Thoracic aorta (tissue), 2 donors: Measurements from ENCODE around the gene TFIP11. TPM values are rescaled to one million over a fixed set of nuclear protein-coding genes. Genes with fewer than 3 reads are reported as not detected.

ENCODE experiments used
- ATAC-seq: fragments of 150-250 bp; one replicate; pipeline ENCODE4 v1.8.0; 2017; ENCODE audit warnings: low read depth; ENCODE audit not compliant: insufficient number of reproducible peaks, low FRiP score
- DNase-seq: peaks from one replicate; pipeline ENCODE4 v3.0.0-alpha.2; 2020; ENCODE audit warnings: low spot score
- H3K27ac ChIP-seq, 2 donors: fragments of 200-600 bp; sonication (generic); 1 replicate in 1 of 2; 2 replicates in 1 of 2; pipeline ENCODE4 v1.5.1; 2016; ENCODE audit warnings: mild to moderate bottlenecking in 2 of 2, moderate library complexity in 2 of 2
- H3K27me3 ChIP-seq: fragments of 200-600 bp; sonication (generic); replicated peaks from 2 replicates; pipeline ENCODE4 v1.6.0; 2016; ENCODE audit warnings: mild to moderate bottlenecking; ENCODE audit not compliant: insufficient read depth
- H3K36me3 ChIP-seq: fragments of 200-600 bp; sonication (generic); one replicate; pipeline ENCODE4 v1.5.1; 2016
- H3K4me1 ChIP-seq, 2 donors: fragments of 200-600 bp; sonication (generic); 1 replicate in 1 of 2; 2 replicates in 1 of 2; pipeline versions ENCODE4 v1.5.1 to v1.6.0; 2016; ENCODE audit warnings: low read depth in 2 of 2, mild to moderate bottlenecking in 1 of 2; ENCODE audit not compliant: control insufficient read depth in 1 of 2
- H3K4me3 ChIP-seq: fragments of 200-600 bp; sonication (generic); 2 replicates; pipeline ENCODE4 v1.5.1; 2016; ENCODE audit warnings: mild to moderate bottlenecking
- H3K9me3 ChIP-seq: fragments of 200-600 bp; sonication (generic); 2 replicates; pipeline ENCODE4 v1.5.1; 2016
- CTCF ChIP-seq: fragments of 200-600 bp; sonication (generic); IDR thresholded peaks from one replicate; pipeline ENCODE4 v1.5.1; 2019; ENCODE audit warnings: antibody characterized with exemption
- total RNA-seq, 2 donors: library from RNA; depleted of rRNA; stranded (reverse); fragments of >200 nt; gene quantifications; one replicate each; pipeline versions ENCODE4 v1.1.0 to v1.2.3, GENCODE V29; 2016

The TFIP11 gene
- 10 to 100 TPM; 21.7 to 60.6 TPM for total RNA-seq

GRCh38 chr22:26512149-26512793 is at the start of gene TFIP11:
TSS of gene TFIP11 (minus strand) at chr22:26512473. CDS start at chr22:26510272, 2,201 bp downstream.
- H3K4me1 ChIP-seq: peaks cover 14 to 20% of the 10 kb centered on the region in 2 donors
- H3K27ac ChIP-seq: peak within 1 kb of the TSS; percentile 49 to 63
- no peaks in the 10 kb centered on the region for H3K27me3 ChIP-seq
- ATAC-seq (peak; percentile 75), DNase-seq (peak; percentile 89)
- TF ChIP-seq CTCF: no peak
- peak within 1 kb of the TSS; percentile 75 for H3K4me3 ChIP-seq
- peaks cover 25% of the 10 kb centered on the region for H3K36me3 ChIP-seq
- H3K9me3 ChIP-seq: no peaks in the 10 kb centered on the region

- no peak overlapping the region for H3K4me3 ChIP-seq
- no peak overlapping the region for H3K27ac ChIP-seq
- DNase-seq: no peak
- H3K36me3 ChIP-seq: peaks cover 3% of the 10 kb centered on the region
- TF ChIP-seq CTCF: no peak
- H3K27me3 ChIP-seq: no peaks in the 10 kb centered on the region
- H3K9me3 ChIP-seq: no peaks in the 10 kb centered on the region
- peaks cover 0 to 10% of the 10 kb centered on the region in 2 donors for H3K4me1 ChIP-seq
- ATAC-seq: no peak
Measured at GRCh38 chr22:26561756-26562417, 49.6 kb upstream of the TFIP11 start.

GRCh38 chr22:26559961-26560575 is 47.8 kb upstream of the TFIP11 start:
- H3K27ac ChIP-seq: no peak overlapping the region
- ATAC-seq: no peak
- H3K4me1 ChIP-seq: peaks cover 0 to 10% of the 10 kb centered on the region in 2 donors
- TF ChIP-seq CTCF: no peak
- no peak for DNase-seq
- H3K9me3 ChIP-seq: no peaks in the 10 kb centered on the region
- no peaks in the 10 kb centered on the region for H3K27me3 ChIP-seq
- peaks cover 2% of the 10 kb centered on the region for H3K36me3 ChIP-seq
- no peak overlapping the region for H3K4me3 ChIP-seq

- Histone ChIP-seq H3K4me1 (peaks cover 0 to 10% of the 10 kb centered on the region in 2 donors), H3K4me3 (no peak overlapping the region), H3K36me3 (no peaks in the 10 kb centered on the region), H3K27ac (no peak overlapping the region), H3K27me3 (no peaks in the 10 kb centered on the region), H3K9me3 (no peaks in the 10 kb centered on the region)
- DNase-seq: no peak
- no peak for ATAC-seq
- TF ChIP-seq CTCF: no peak
Measured at GRCh38 chr22:26558248-26558895, 46.1 kb upstream of the TFIP11 start.

- Histone ChIP-seq H3K4me3 (no peak overlapping the region), H3K27me3 (no peaks in the 10 kb centered on the region), H3K36me3 (no peaks in the 10 kb centered on the region), H3K9me3 (no peaks in the 10 kb centered on the region), H3K27ac (no peak overlapping the region), H3K4me1 (peaks cover 0 to 10% of the 10 kb centered on the region in 2 donors)
- no peak for DNase-seq
- no peak for TF ChIP-seq CTCF
- no peak for ATAC-seq
Measured at GRCh38 chr22:26556904-26557303, 44.6 kb upstream of the TFIP11 start.
